Activated CD8-positive, alpha-beta T cell treated with anti-CD3 and anti-CD28 coated beads, Interleukin-2, amount 10 ng/mL, durations not matched to agents 7 days and 5 days (primary cell): ENCODE data around the gene HOXA10. TPM values are rescaled to one million over a fixed set of nuclear protein-coding genes. Genes with fewer than 3 reads are reported as not detected.
A peak's percentile ranks its signal among the peaks of the same experiment; 100 is the strongest.

Experiments
- ATAC-seq: fragments of 150-1000 bp; cut with Tn5 transposase; one replicate; pipeline ENCODE4 v1.10.0; 2021; ENCODE audit warnings: moderate library complexity
- CTCF ChIA-PET: fragments of 350-600 bp; sonication (Branson Sonifier 250); formaldehyde crosslinking; loops from one replicate; lab custom pipeline; 2021; ENCODE audit warnings: antibody characterized with exemption; lab: Charles Lee
- POLR2A ChIA-PET: fragments of 350-600 bp; sonication (Branson Sonifier 250); formaldehyde crosslinking; loops from one replicate; lab custom pipeline; 2021; ENCODE audit warnings: antibody characterized with exemption; lab: Charles Lee
- DNase-seq: peaks from one replicate; pipeline ENCODE4 v3.0.0-alpha.2; 2020
- H3K27ac Mint-ChIP-seq: one replicate; pipeline ENCODE4 v1.8.0; 2021; ENCODE audit warnings: mild to moderate bottlenecking, mixed read lengths
- H3K27me3 Mint-ChIP-seq: one replicate; pipeline ENCODE4 v1.8.0; 2021; ENCODE audit warnings: low read depth, mixed read lengths
- H3K36me3 Mint-ChIP-seq: one replicate; pipeline ENCODE4 v1.8.0; 2021; ENCODE audit warnings: low read depth, mixed read lengths
- H3K4me1 Mint-ChIP-seq: one replicate; pipeline ENCODE4 v1.8.0; 2021; ENCODE audit warnings: low read depth, mixed read lengths
- H3K4me3 Mint-ChIP-seq: one replicate; pipeline ENCODE4 v1.8.0; 2021; ENCODE audit warnings: mild to moderate bottlenecking, mixed read lengths
- H3K9me3 Mint-ChIP-seq: one replicate; pipeline ENCODE4 v1.8.0; 2022; ENCODE audit warnings: mixed read lengths; ENCODE audit not compliant: insufficient read depth
- total RNA-seq, 2 experiments: library from RNA; stranded (reverse); gene quantifications; one replicate each; pipeline ENCODE4 v1.2.3, GENCODE V29; 2021

The HOXA10 gene
- total RNA-seq, 2 experiments from 2014 or later: not detected

- ChIA-PET CTCF (interaction anchor here (0.9 to 1.7 kb wide), 4 partner anchors 13 to 29 kb away, joined by 3 to 6 read pairs (median 3); no protein-coding TSS in a partner anchor), POLR2A (no interaction called here)
- Mint-ChIP-seq H3K27me3 (peaks cover 81% of the 10 kb centered on the region), H3K27ac (peak overlapping the region; percentile 69), H3K9me3 (no peaks in the 10 kb centered on the region), H3K4me3 (peak overlapping the region; percentile 51), H3K4me1 (peaks cover 10% of the 10 kb centered on the region), H3K36me3 (peaks cover 9% of the 10 kb centered on the region)
- no peak for DNase-seq
- no peak for ATAC-seq
Observed at GRCh38 chr7:27166531-27167505, 7.3 kb downstream of the HOXA10 start.

DNA sequence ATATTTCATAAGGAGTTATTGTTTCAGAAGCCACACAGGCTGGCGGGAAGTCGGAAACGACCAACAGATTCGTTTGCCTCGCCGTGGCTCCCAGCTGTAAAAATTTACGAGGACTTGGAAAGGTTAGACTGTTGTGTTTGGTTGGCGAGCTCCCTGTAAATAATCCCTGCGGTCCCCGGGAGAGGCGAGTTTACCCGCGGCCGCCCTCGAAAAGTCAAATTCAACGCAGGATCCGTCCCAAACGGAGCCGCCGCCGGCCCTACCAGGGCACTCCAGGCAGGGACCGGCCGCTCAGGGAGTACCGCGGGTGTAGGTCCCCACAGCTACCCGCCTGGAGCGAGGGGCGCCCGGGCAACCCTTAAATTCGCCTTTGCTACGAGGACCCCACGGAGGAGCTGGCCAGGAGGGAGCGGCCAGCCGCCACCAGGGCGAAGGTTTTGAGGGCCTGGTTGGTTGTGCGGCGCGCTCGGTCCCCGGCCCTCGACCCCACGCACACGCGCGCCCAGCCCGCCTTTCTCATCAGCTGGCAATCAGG lies 8.1 kb downstream of the HOXA10 start:
- Mint-ChIP-seq H3K4me3 (peak overlapping the region; percentile 51), H3K27me3 (peaks cover 75% of the 10 kb centered on the region), H3K9me3 (no peaks in the 10 kb centered on the region), H3K4me1 (peaks cover 9% of the 10 kb centered on the region), H3K27ac (no peak overlapping the region), H3K36me3 (peaks cover 8% of the 10 kb centered on the region)
- DNase-seq (no peak), ATAC-seq (no peak)
- ChIA-PET POLR2A (no interaction called here), CTCF (interaction anchor here (0.9 to 1.1 kb wide), 3 partner anchors 14 to 30 kb away, joined by 3 read pairs; no protein-coding TSS in a partner anchor)

GRCh38 chr7:27165089-27165995 lies 8.8 kb downstream of the HOXA10 start, which contains the start of gene HOXA9:
Gene HOXA9, minus strand, starts transcription at chr7:27165537. Its CDS starts 80 bp downstream, at chr7:27165457.
- H3K27me3 Mint-ChIP-seq: peaks cover 72% of the 10 kb centered on the region
- POLR2A ChIA-PET: no interaction called here

DNA sequence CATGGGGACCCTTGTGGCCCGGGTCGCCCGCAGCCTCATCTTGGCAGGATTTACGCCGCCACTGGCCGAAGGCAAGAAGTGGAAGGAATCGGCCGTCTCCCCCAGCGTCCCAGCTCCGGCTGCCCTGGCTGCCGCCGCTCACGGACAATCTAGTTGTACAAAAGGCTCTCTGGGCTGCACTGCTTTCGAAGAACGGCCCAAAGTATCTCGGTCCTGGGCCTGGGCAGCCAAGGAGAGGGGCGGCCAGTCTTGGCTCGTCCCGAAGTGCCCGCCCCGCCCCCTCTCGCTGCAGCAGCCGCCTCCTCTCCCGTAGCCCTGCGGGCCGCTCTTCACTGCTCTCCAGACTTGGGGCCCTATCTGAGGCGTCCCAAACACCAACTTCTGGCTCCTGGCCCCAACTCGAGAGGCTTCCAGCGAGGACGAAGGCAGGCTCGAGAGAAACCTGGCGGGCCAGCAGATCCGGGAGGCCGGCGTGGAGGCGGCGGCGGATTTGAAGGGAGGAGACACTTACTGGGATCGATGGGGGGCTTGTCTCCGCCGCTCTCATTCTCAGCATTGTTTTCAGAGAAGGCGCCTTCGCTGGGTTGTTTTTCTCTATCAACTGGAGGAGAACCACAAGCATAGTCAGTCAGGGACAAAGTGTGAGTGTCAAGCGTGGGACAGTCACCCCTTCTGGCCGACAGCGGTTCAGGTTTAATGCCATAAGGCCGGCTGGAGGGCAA lies 9.6 kb downstream of the HOXA10 start:
- no peak for DNase-seq
- peak overlapping the region; percentile 15 for H3K4me3 Mint-ChIP-seq
- H3K27me3 Mint-ChIP-seq: peaks cover 74% of the 10 kb centered on the region
- peaks cover 13% of the 10 kb centered on the region for H3K4me1 Mint-ChIP-seq
- H3K36me3 Mint-ChIP-seq: peaks cover 8% of the 10 kb centered on the region
- CTCF ChIA-PET: interaction anchor here (4.7 kb wide), 1 partner anchor 483 kb away, joined by 85 read pairs; no protein-coding TSS in a partner anchor
- no peak for ATAC-seq
- POLR2A ChIA-PET: no interaction called here
- peak overlapping the region; percentile 49 for H3K27ac Mint-ChIP-seq
- no peaks in the 10 kb centered on the region for H3K9me3 Mint-ChIP-seq

More at GRCh38 chr7:27165089-27165995, 8.8 kb downstream of the HOXA10 start, which contains the start of gene HOXA9:
- H3K36me3 Mint-ChIP-seq: peaks cover 8% of the 10 kb centered on the region
- H3K27ac Mint-ChIP-seq: peak within 1 kb of the TSS; percentile 84
- H3K4me3 Mint-ChIP-seq: peak within 1 kb of the TSS; percentile 51
- CTCF ChIA-PET: interaction anchor here (0.9 to 1.1 kb wide), 2 partner anchors 15 to 31 kb away, joined by 3 read pairs; no protein-coding TSS in a partner anchor
- DNase-seq: no peak
- no peaks in the 10 kb centered on the region for H3K9me3 Mint-ChIP-seq
- ATAC-seq: no peak
- peaks cover 11% of the 10 kb centered on the region for H3K4me1 Mint-ChIP-seq

DNA sequence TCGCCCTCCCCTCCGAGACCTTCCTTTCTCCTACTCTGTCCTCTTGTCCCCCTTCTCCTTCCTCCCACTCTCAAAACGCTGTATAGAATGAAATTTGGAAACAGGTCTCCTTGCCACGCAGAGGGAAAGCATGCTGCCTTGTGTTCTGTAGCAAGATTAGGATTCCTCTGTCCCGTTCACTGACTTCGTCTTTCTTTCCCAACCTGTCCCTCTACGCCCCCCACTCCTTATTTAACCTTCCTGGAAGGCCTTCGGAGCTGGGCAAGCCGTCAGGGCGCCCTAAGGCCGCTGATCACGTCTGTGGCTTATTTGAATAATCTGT lies 10.1 kb downstream of the HOXA10 start:
- Mint-ChIP-seq H3K27ac (peak overlapping the region; percentile 39), H3K4me3 (no peak overlapping the region), H3K9me3 (no peaks in the 10 kb centered on the region), H3K27me3 (peaks cover 74% of the 10 kb centered on the region), H3K4me1 (peaks cover 13% of the 10 kb centered on the region), H3K36me3 (peaks cover 8% of the 10 kb centered on the region)
- POLR2A ChIA-PET: no interaction called here
- ATAC-seq (no peak), DNase-seq (no peak)
- CTCF ChIA-PET: interaction anchor here (1.8 to 4.7 kb wide), 3 partner anchors 32 to 483 kb away, joined by 4 to 85 read pairs (median 9); no protein-coding TSS in a partner anchor

DNA sequence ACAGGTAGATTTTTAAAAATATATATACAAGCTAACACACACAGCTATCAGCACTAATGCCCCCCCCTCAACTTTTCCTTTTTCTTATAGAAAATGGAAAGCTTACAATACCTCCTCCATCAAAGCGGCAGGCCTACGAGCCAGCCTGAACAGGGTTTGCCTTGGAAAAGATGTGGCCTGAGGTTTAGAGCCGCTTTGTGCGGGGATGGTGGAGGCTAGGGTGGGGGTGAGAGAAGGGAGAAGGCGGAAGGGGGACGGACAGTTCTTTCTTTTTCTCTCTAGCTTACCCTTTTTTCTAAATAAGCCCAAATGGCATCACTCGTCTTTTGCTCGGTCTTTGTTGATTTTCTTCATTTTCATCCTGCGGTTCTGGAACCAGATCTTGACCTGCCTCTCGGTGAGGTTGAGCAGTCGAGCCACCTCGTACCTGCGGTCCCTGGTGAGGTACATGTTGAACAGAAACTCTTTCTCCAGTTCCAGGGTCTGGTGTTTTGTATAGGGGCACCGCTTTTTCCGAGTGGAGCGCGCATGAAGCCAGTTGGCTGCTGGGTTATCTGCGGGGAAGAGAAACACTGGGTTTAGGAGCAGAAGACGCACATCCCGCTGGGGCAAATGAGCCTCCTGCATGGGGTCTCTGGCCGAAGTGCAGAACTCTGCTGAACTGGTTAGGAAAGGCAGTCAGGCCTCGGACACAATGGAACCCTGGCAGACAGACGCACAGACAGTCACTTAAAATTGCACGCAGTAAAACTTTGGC lies 10.7 kb downstream of the HOXA10 start:
- Mint-ChIP-seq H3K4me3 (no peak overlapping the region), H3K27ac (peak overlapping the region; percentile 29), H3K9me3 (no peaks in the 10 kb centered on the region), H3K36me3 (peaks cover 11% of the 10 kb centered on the region), H3K27me3 (peaks cover 74% of the 10 kb centered on the region), H3K4me1 (peaks cover 8% of the 10 kb centered on the region)
- ChIA-PET CTCF (interaction anchor here (0.7 to 4.7 kb wide), 9 partner anchors 10 to 793 kb away, joined by 3 to 85 read pairs (median 5); partner anchors contain the start of gene HOXA13), POLR2A (no interaction called here)
- ATAC-seq: no peak
- no peak for DNase-seq

DNA sequence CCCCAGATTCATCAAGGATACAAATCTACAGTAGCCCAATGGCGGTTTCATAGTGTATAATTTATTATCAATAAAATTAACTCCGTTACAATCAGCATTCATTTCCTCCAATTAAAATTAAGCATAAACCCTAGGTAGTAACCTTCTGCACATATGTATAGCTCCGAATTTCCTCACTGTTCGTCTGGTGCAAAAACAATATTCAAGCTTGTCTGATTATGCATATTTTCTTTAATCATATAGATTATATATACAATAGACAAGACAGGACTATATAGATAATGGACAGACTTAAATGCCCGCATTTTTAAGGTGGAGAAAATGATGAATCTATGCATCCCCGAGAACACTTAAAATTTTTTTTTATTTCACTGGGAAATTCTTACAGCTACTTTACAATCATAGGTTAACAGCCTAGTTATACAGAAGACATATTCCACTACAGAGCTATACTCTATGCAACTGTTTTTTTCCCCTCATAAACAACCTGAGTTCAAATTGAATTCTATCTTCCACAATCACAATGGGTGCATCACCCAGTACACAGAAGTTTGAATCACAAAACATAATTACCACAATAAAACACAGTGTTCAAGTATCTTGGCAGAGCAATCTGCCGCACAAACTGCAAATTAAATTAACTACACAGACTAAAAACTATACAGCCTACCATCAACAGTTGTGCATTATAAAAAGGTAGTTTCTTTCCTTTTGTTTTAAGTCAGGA lies 11.4 kb downstream of the HOXA10 start:
- ChIA-PET POLR2A (no interaction called here), CTCF (interaction anchor here (0.7 to 4.7 kb wide), 11 partner anchors 10 to 792 kb away, joined by 3 to 85 read pairs (median 5); partner anchors contain the start of genes HOXA13 and HOXA3)
- peaks cover 13% of the 10 kb centered on the region for H3K36me3 Mint-ChIP-seq
- H3K27ac Mint-ChIP-seq: no peak overlapping the region
- peaks cover 75% of the 10 kb centered on the region for H3K27me3 Mint-ChIP-seq
- H3K4me1 Mint-ChIP-seq: peaks cover 9% of the 10 kb centered on the region
- no peaks in the 10 kb centered on the region for H3K9me3 Mint-ChIP-seq
- ATAC-seq (no peak), DNase-seq (no peak)
- no peak overlapping the region for H3K4me3 Mint-ChIP-seq

DNA sequence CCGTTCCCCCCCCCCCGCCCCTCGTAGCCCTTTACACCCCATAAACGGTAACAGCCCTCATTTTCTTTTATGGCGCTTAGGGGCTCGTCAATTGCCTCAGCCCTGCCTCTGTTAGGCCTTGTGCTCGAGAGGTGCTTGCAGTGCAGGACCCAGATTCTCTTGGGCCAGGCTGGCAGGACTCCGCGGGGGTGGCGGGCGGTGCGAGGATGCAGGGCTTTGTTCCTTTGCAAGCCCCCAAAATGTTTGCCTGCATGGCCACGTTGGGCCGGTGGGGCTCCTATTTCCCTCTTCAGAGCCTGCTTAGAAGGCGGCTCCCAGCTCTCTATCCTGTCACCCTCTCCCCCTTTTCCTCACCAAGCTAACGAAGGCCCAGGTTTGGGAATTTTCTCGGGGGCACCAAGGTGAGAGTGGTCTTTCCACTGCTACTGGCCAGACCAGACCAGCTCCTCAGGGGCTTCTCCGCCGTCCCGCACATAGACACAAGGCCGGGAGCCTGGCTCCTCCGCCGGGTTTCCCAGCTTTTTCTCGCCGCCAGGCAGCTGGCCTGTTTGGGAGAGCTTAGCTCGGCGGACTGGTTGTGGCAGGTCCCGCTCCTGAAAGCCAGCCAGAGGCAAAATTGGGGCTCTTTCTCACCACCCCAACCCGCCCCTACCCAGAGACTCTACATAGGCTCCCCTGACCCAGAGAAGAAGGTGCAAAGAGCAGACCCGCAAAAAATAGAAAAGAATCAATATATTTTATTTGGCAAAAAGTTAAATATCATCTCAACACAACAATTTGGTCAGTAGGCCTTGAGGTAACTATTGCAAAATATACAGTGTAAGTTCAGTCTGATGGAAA lies 12.2 kb downstream of the HOXA10 start:
- ATAC-seq: no peak
- Mint-ChIP-seq H3K27ac (no peak overlapping the region), H3K27me3 (peaks cover 76% of the 10 kb centered on the region), H3K4me3 (no peak overlapping the region), H3K36me3 (peaks cover 11% of the 10 kb centered on the region), H3K4me1 (peaks cover 11% of the 10 kb centered on the region), H3K9me3 (no peaks in the 10 kb centered on the region)
- ChIA-PET POLR2A (interaction anchor here (0.7 kb wide), 1 partner anchor 11 kb away, joined by 4 read pairs; no protein-coding TSS in a partner anchor), CTCF (interaction anchor here (1.1 to 4.7 kb wide), 14 partner anchors 10 to 792 kb away, joined by 3 to 85 read pairs (median 6); partner anchors contain the start of genes HOXA13 and HOXA3)
- no peak for DNase-seq

DNA sequence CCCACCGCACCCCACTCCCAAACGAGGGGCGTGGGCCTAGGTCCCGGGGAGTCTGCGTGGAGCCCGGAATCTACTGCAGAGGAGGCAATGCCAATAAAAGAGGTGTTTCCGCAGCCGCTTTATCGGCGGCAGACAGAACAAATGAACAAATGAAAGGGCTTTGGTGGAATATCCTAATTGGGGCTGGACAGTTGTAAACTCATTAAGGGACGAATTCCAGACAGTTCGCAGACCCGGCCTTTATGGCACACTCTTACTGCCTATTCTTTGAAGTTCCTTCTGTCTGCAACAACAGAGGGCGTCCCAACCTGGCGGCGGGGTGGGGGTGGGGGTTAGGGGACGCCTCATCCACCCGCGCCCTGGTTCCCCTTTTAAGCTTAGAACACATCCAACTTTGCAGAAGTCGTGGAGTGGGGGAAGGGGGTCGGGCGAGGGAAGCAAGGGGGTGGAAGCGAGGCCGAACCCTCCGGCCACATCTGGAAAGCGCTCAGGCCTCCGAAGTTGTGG lies 12.9 kb downstream of the HOXA10 start:
- H3K4me3 Mint-ChIP-seq: peak overlapping the region; percentile 65
- ATAC-seq (peak; percentile 5), DNase-seq (no peak)
- H3K36me3 Mint-ChIP-seq: peaks cover 10% of the 10 kb centered on the region
- H3K9me3 Mint-ChIP-seq: no peaks in the 10 kb centered on the region
- peaks cover 15% of the 10 kb centered on the region for H3K4me1 Mint-ChIP-seq
- H3K27ac Mint-ChIP-seq: no peak overlapping the region
- CTCF ChIA-PET: interaction anchor here (0.7 to 4.7 kb wide), 25 partner anchors 9 to 791 kb away, joined by 3 to 85 read pairs (median 4); partner anchors contain the start of genes HOXA3 and HOXA5
- peaks cover 76% of the 10 kb centered on the region for H3K27me3 Mint-ChIP-seq
- POLR2A ChIA-PET: interaction anchor here (0.7 kb wide), 1 partner anchor 12 kb away, joined by 4 read pairs; no protein-coding TSS in a partner anchor
